SH-SY5Y (cell line): ENCODE measurements around the gene ROBO1.
A peak's percentile ranks its signal among the peaks of the same experiment; 100 is the strongest.

Experiments used
- GATA2 ChIP-seq: IDR thresholded peaks from 2 replicates; pipeline ENCODE4 v1.6.1; 2011; ENCODE audit warnings: mild to moderate bottlenecking, low read depth, low read length
- GATA3 ChIP-seq: IDR thresholded peaks from 2 replicates; pipeline ENCODE4 v1.6.1; 2011; ENCODE audit warnings: low read depth, mild to moderate bottlenecking, low read length, moderate library complexity

The ROBO1 gene

GRCh38 chr3:78978037-78978436 is 789.8 kb downstream of the ROBO1 start:
- TF ChIP-seq GATA3 (no peak), GATA2 (no peak)

- TF ChIP-seq GATA3 = no peak
- TF ChIP-seq GATA2 = no peak
Observed at GRCh38 chr3:78977073-78977472, 790.7 kb downstream of the ROBO1 start.

DNA sequence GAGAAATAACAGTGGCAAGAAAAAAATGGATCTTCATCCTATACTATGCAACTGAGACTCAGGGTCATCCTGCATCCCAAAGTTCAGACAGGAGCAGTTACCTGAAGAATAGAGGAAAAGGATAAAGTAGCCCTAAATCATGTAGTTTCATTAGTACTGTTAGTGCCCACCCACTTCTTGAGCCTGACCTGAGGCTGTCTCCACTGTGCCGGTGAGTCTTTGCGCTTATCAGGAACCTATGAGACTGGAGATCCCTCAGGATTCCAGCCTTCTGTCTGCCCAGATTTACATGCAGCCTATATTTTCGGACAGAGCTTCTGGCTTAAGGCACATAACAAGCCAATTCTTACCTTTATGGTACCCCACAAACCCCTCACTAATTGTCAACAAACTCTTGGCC is 791.6 kb downstream of the ROBO1 start:
- TF ChIP-seq GATA3 (no peak), GATA2 (no peak)

DNA sequence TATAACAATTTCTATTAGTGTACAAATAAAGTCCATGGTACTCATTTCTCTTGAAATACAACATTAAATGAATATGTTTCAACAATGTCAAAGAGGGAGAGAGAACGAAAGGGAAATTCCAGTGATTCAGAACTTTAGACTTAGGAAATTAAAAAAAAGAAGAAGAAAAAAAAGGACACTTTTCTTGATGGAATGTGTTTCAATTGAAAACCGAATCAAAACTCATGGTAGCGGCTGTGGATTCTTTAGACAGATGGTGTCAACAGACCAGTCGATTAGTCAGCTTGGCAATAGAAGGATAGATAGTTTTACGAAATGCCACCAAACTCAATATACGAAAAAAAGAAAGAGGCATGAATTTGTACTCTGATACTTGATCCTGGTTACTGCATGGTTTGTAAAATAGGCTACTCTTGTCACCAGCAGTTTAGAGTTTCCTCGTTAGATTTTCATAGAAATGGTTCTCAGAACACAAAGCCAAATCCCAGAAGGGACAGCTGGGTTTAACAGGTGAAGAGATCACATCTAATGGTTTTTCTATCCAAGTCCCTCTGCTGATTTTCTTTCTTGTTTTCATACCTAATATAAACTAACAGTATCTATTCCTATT is 793.5 kb downstream of the ROBO1 start:
- no peak for TF ChIP-seq GATA2
- no peak for TF ChIP-seq GATA3

DNA sequence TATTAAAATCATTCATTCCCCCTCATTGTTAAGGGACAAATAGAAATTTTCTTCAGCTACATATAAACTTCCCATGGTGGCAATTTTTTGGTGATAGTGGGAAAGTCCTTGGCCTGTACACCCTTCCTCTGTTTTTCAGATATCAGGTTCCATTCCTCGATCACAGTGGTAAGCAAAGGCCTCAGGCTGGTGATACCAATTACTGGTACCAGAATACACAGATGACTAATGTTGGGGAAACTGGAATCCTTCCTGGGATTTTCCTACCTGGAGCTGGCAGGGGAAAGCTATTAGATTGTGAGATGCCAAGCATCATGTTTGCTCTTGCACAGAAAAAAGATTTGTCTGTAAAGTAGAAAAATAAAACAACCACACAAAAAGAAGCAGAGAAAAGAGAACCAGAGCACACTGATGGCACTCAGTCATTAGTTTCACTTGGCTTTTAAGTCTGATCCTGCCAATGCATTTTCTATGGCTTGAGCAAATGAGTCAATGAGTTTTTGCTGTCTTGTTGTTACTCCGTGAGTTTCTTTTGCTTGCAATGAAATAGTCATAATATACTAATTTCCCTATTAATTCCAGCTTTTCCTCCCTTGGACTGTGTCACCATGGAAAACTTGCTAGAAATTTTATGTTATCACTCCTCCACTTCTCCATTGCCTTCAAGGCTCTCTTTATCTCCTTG is 795.0 kb downstream of the ROBO1 start:
- TF ChIP-seq GATA3 (no peak), GATA2 (no peak)

DNA sequence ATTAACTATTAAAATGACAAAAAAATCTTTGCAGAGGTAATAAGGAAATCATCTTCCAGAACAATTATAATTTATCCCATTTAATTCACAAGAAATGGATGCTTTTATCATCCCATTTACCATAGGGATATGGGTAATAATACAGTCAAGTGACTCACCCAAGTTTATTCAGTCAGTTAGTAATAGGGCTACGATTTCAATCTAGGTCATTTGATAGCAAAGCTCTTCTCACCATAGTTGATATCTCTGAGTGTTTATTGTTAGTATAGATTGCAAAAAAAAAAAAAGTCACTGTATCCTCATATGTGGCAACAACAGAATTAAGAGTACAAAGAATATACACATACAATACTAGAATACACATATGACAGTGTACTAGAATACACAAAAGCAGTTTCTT is 797.1 kb downstream of the ROBO1 start:
- TF ChIP-seq GATA2 = no peak
- no peak for TF ChIP-seq GATA3

GRCh38 chr3:78969483-78969882 is 798.3 kb downstream of the ROBO1 start:
- TF ChIP-seq GATA2 = 0 out of 2 replicates have a peak, but pooled peaks have one; percentile 23
- TF ChIP-seq GATA3 = no peak

GRCh38 chr3:78967061-78967460 is 800.7 kb downstream of the ROBO1 start:
- no peak for TF ChIP-seq GATA3
- no peak for TF ChIP-seq GATA2

- no peak for TF ChIP-seq GATA2
- no peak for TF ChIP-seq GATA3
Observed at GRCh38 chr3:78963771-78964170, 804.0 kb downstream of the ROBO1 start.

- TF ChIP-seq GATA3 = no peak
- TF ChIP-seq GATA2 = no peak
Observed at GRCh38 chr3:78957456-78957855, 810.3 kb downstream of the ROBO1 start.

- no peak for TF ChIP-seq GATA3
- no peak for TF ChIP-seq GATA2
Observed at GRCh38 chr3:78951342-78951945, 816.4 kb downstream of the ROBO1 start.

GRCh38 chr3:78941587-78941986 is 826.2 kb downstream of the ROBO1 start:
- TF ChIP-seq GATA2 = no peak
- TF ChIP-seq GATA3 = no peak

GRCh38 chr3:78940626-78941025 is 827.2 kb downstream of the ROBO1 start:
- no peak for TF ChIP-seq GATA2
- TF ChIP-seq GATA3 = no peak

DNA sequence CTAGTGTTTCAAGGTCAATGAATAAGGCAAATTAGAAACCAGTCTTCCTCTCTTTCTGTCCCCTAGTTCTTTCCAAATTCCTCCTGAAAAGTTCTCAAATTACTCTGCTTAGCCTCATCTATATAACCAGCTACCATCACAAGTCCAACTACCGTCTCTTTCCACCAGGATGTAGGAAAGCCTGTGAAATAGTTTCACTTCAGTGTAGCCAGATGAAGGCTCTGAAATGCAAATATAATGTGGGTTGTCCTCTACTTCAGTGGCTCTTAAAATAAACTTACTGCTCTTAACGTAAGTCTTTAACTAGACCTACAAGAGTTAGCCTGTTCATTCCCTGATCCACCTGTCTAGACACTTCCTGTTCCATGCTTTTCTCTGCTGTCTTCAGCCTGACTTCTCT is 827.7 kb downstream of the ROBO1 start:
- no peak for TF ChIP-seq GATA2
- TF ChIP-seq GATA3 = no peak

- TF ChIP-seq GATA3 (no peak), GATA2 (no peak)
Observed at GRCh38 chr3:78937475-78937874, 830.3 kb downstream of the ROBO1 start.

GRCh38 chr3:78927759-78928158 is 840.0 kb downstream of the ROBO1 start:
- TF ChIP-seq GATA3 (no peak), GATA2 (no peak)
